Mesothelial cell of epicardium (in vitro differentiated cells): ENCODE measurements around the gene NRARP. TPM values are rescaled to one million over a fixed set of nuclear protein-coding genes. Genes with fewer than 3 reads are reported as not detected.

Experiments used
- DNase-seq, 2 experiments: peaks; one replicate each; pipeline ENCODE4 v3.0.0; 2021; ENCODE audit warnings: low spot score in 2 of 2; ENCODE audit not compliant: unreplicated experiment in 2 of 2
- H3K27ac Mint-ChIP-seq: 2 replicates; pipeline ENCODE4 v1.8.0; 2021; ENCODE audit warnings: mixed read lengths
- H3K27me3 Mint-ChIP-seq: 2 replicates; pipeline ENCODE4 v1.8.0; 2021; ENCODE audit warnings: low read depth, mixed read lengths
- H3K36me3 Mint-ChIP-seq: 2 replicates; pipeline ENCODE4 v1.8.0; 2021; ENCODE audit warnings: mixed read lengths
- H3K4me1 Mint-ChIP-seq: 2 replicates; pipeline ENCODE4 v1.8.0; 2021; ENCODE audit warnings: mixed read lengths
- H3K4me3 Mint-ChIP-seq: 2 replicates; pipeline ENCODE4 v1.8.0; 2021; ENCODE audit warnings: mild to moderate bottlenecking, moderate library complexity, mixed read lengths
- H3K9me3 Mint-ChIP-seq: 2 replicates; pipeline ENCODE4 v1.8.0; 2021; ENCODE audit warnings: mixed read lengths
- total RNA-seq: library from RNA; stranded (reverse); gene quantifications from 3 replicates; pipeline ENCODE4 v1.2.1, GENCODE V29; 2021
- TF ChIP-seq, protein P1 (sequence below): fragments of 200-600 bp; sonication (generic); IDR thresholded peaks from one replicate; pipeline ENCODE4 v1.5.0; 2021; ENCODE audit warnings: antibody characterized with exemption; ENCODE audit not compliant: unreplicated experiment

Gene NRARP
- total RNA-seq, 1 donor from 2014 or later = 9.6 TPM

DNA sequence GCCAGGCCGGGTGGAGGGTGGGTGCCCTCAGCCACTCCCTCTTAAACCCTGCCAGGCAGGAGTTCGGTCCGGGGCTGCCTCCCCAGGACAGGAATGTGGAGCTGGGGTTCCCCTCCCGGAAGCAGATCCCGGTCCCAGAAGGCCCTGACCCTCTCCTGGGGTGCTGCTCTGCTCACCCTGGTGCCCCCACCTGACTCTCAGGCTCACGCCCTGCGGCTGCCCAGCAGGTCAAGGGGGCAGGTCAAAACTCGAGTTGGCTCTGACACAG, 3.7 kb upstream of the NRARP start:
- Mint-ChIP-seq H3K27me3 (peaks cover 2% of the 10 kb centered on the region), H3K36me3 (no peaks in the 10 kb centered on the region), H3K9me3 (no peaks in the 10 kb centered on the region), H3K27ac (no peak overlapping the region), H3K4me1 (peaks cover 11% of the 10 kb centered on the region), H3K4me3 (no peak overlapping the region)
- DNase-seq = no peak
- TF ChIP-seq, protein P1, sequence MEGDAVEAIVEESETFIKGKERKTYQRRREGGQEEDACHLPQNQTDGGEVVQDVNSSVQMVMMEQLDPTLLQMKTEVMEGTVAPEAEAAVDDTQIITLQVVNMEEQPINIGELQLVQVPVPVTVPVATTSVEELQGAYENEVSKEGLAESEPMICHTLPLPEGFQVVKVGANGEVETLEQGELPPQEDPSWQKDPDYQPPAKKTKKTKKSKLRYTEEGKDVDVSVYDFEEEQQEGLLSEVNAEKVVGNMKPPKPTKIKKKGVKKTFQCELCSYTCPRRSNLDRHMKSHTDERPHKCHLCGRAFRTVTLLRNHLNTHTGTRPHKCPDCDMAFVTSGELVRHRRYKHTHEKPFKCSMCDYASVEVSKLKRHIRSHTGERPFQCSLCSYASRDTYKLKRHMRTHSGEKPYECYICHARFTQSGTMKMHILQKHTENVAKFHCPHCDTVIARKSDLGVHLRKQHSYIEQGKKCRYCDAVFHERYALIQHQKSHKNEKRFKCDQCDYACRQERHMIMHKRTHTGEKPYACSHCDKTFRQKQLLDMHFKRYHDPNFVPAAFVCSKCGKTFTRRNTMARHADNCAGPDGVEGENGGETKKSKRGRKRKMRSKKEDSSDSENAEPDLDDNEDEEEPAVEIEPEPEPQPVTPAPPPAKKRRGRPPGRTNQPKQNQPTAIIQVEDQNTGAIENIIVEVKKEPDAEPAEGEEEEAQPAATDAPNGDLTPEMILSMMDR = no peak

DNA sequence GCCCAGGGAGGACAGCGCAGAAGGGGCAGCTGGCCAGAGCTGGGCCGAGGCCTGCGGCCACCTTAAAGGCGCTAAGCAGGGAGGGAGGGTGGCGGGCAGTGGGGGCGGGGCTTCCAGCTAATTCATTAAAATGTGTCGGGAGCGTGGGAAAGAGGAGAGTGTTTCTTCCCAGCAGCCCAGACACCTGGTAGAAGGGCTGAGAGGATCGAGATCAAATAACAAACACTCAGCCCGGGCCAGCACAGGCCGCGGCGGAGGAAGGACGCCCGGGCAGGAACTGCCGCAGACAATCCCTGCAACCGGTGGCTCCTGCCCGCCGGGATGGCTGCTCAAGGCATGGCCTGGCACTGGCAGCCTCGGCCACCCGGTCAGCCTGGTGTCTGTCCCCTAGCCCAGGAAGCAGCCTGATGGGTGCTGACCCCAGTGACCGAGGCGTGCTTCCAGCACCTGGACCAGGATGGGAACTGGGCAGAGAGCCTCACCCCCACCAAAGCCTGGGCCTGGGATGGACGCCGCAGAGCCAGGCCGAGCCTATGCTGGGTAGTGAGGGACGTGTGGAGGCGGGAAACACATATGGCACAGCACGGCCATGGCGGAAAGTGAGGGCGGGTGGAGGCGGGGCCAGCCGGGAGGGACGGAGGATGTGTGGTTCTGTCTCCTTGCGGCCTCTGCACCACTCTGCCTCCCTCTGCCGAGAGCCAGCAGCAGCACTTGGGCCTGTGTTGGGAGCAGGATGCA, 3.2 kb upstream of the NRARP start:
- peaks cover 2% of the 10 kb centered on the region for H3K27me3 Mint-ChIP-seq
- H3K27ac Mint-ChIP-seq = no peak overlapping the region

DNA sequence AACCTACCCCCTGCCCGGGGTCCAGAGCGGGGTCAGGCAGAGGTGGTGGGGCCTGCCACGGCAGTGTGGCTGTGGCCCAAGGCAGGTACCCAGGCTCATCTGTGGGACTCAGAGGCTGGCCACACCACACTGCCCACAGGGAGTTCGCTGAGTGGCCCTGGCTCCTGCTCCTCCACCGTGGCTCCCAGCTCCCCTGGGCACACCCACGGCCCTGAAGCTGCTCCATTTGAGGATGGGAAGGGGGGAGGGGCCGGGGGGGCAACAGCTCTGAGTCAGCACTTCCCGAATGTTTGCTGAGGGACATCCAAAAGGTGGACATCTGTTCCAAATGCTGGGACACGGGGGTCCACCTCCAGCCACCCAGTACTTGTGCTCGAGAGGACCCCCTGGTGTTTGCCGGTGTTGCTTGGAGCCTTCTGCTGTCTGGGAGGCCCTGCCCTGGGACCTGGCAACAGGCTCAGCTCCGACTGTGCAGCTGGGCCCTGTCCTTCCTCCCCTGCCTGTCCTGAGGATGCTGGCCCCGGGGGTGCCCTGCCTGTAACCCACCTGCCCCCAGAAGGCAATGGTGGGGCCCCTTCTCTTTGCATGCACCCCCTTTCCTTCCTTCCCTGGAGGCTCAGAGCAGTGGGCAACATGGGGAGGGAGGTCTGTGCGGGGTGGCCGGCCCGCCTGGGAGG, 2.5 kb upstream of the NRARP start:
- TF ChIP-seq, protein P1 = no peak
- Mint-ChIP-seq H3K27me3 (peaks cover 6% of the 10 kb centered on the region), H3K36me3 (no peaks in the 10 kb centered on the region), H3K4me3 (no peak overlapping the region), H3K27ac (no peak overlapping the region), H3K9me3 (no peaks in the 10 kb centered on the region), H3K4me1 (peaks cover 17% of the 10 kb centered on the region)
- DNase-seq = peak in 1 of 2 experiments; percentile 38

More for the DNA sequence above, 3.2 kb upstream of the NRARP start:
- no peaks in the 10 kb centered on the region for H3K36me3 Mint-ChIP-seq
- H3K9me3 Mint-ChIP-seq = no peaks in the 10 kb centered on the region
- peak in 1 of 2 experiments; percentile 38 for DNase-seq
- TF ChIP-seq, protein P1 = no peak
- H3K4me3 Mint-ChIP-seq = no peak overlapping the region
- H3K4me1 Mint-ChIP-seq = peaks cover 13% of the 10 kb centered on the region

DNA sequence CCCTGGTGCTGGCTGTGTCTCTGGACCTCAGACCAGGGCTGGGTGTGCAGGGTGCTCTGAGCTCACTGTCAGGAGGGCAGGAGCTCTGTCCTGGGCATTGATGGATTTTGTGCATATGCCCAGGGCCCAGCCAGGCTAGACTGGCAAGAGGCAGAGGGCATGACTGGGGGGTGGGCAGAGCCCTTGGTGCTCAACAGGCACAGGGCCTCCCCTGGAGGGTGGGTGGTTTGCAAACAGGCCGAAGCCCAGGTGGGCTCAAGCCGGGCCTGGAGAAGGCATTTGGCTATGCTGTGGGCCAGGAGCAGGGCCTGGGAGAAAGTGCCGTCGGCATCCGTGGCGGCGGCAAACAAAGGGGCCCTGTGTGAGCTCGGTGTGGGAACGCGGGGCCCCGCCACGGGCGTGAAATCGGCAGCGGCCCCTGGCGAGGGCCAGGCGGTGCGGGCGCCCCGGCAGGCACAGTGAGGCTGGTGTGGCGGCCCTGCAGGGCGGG, 1.9 kb upstream of the NRARP start:
- Mint-ChIP-seq H3K36me3 (no peaks in the 10 kb centered on the region), H3K4me1 (peaks cover 22% of the 10 kb centered on the region), H3K27me3 (peaks cover 11% of the 10 kb centered on the region), H3K9me3 (no peaks in the 10 kb centered on the region), H3K27ac (no peak overlapping the region), H3K4me3 (no peak overlapping the region)
- DNase-seq = no peak
- TF ChIP-seq, protein P1 = no peak

DNA sequence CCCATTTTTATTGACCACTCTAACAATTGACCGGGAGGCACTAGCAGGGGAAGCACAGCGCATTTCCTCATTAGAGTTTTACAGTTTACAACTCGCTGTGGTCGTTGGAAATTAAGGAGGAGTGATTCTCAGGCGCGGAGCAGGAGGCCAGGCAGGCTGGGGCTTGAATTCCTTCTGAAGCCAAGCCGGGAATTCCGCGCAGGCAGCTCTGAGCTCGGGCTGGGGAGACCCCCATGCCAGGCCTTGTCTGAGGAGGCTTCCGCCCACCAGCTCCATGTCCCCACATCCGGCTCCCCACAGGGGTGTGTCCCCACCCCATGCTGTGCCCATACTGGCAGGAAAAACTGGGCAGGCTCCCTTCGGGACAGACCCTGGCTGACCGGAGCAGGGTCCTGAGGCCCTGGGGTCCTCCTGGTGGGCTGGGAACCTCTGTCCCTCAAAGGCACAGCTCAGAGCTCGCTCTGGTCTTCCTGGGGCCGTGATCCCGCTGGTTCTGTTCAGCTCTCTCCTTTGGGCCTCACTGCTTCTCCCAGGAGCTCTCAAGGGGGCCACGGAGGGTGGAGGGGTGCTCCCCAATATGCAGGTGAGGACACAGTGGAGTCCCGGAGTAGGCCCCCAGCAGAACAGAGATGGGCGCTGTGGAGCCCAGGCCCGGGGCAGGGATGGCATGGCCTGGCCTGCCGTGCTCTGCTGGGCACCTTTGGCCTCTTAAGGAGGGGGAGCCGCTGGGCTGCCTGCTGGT, 1.3 kb upstream of the NRARP start:
- DNase-seq = no peak

More for the DNA sequence above, 1.3 kb upstream of the NRARP start:
- H3K27me3 Mint-ChIP-seq = peaks cover 17% of the 10 kb centered on the region
- peak overlapping the region; percentile 49 for H3K4me3 Mint-ChIP-seq
- H3K4me1 Mint-ChIP-seq = peaks cover 23% of the 10 kb centered on the region
- H3K9me3 Mint-ChIP-seq = no peaks in the 10 kb centered on the region
- H3K27ac Mint-ChIP-seq = peak overlapping the region; percentile 61
- TF ChIP-seq, protein P1 = no peak
- H3K36me3 Mint-ChIP-seq = no peaks in the 10 kb centered on the region
